Omental fat pad (tissue), 4 donors: ENCODE data around the gene SPAG16. TPM values are rescaled to one million over a fixed set of nuclear protein-coding genes. Genes with fewer than 3 reads are reported as not detected.

Experiments used
- ATAC-seq: fragments of 150-250 bp; one replicate; pipeline ENCODE4 v1.9.1; 2016; ENCODE audit warnings: mild to moderate bottlenecking, moderate library complexity; ENCODE audit not compliant: low FRiP score
- DNase-seq: peaks from one replicate; pipeline ENCODE4 v3.0.0-alpha.2; 2019; ENCODE audit warnings: low spot score
- total RNA-seq, 4 donors: library from RNA; depleted of rRNA; stranded (reverse); fragments of >200 nt; gene quantifications; one replicate each; pipeline ENCODE4 v1.1.0, GENCODE V29; 2016
- TF ChIP-seq, protein P1 (sequence below), 3 donors: fragments of 450-650 bp; IDR thresholded peaks; one replicate each; pipeline ENCODE4 v1.5.1; 2016 to 2017; ENCODE audit warnings: antibody characterized with exemption in 3 of 3, mild to moderate bottlenecking in 3 of 3, moderate library complexity in 2 of 3

The SPAG16 gene
- total RNA-seq, 4 donors from 2014 or later: 11.1 to 29.5 (median 13.3) TPM

DNA sequence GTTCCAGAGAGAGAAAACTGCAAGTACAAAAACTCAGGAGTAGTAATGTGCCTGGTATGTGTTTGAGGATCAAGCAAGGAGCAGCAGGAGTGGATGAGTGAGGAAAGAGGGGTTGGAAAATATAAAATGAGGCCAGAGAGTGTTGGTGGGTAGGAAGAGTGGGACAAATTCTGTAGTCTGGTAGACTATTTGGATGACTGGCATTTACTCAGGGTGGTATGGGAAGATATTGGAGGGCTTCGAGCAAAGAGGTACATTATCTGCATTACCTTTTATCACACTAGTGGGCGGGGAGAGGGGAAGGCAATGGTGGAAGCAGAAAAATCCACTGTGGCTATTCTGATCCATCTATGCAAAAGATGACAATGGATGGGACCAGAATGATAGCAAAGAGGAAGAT, 744.9 kb downstream of the SPAG16 start:
- ATAC-seq (no peak), DNase-seq (no peak)
- TF ChIP-seq, protein P1, sequence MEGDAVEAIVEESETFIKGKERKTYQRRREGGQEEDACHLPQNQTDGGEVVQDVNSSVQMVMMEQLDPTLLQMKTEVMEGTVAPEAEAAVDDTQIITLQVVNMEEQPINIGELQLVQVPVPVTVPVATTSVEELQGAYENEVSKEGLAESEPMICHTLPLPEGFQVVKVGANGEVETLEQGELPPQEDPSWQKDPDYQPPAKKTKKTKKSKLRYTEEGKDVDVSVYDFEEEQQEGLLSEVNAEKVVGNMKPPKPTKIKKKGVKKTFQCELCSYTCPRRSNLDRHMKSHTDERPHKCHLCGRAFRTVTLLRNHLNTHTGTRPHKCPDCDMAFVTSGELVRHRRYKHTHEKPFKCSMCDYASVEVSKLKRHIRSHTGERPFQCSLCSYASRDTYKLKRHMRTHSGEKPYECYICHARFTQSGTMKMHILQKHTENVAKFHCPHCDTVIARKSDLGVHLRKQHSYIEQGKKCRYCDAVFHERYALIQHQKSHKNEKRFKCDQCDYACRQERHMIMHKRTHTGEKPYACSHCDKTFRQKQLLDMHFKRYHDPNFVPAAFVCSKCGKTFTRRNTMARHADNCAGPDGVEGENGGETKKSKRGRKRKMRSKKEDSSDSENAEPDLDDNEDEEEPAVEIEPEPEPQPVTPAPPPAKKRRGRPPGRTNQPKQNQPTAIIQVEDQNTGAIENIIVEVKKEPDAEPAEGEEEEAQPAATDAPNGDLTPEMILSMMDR (IDR thresholded peaks at IDR 0.05): no peak

DNA sequence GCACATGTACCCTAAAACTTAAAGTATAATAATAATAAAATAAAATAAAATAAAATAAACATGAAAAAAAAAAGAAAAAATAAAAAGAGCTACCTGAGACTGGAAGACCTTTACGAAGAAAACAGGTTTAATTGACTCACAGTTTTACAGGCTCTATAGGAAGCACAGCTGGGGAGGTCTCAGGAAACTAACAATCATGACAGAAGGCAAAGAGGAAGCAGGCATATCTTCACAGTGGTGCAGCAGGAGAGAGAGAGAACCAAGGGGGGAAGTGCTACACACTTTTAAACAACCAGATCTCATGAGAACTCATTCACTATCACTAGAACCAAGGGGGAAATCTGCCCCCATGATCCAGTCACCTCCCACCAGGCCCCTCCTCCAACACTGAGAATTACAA, 747.3 kb downstream of the SPAG16 start:
- TF ChIP-seq, protein P1 (IDR thresholded peaks at IDR 0.05): no peak
- DNase-seq (no peak), ATAC-seq (no peak)

DNA sequence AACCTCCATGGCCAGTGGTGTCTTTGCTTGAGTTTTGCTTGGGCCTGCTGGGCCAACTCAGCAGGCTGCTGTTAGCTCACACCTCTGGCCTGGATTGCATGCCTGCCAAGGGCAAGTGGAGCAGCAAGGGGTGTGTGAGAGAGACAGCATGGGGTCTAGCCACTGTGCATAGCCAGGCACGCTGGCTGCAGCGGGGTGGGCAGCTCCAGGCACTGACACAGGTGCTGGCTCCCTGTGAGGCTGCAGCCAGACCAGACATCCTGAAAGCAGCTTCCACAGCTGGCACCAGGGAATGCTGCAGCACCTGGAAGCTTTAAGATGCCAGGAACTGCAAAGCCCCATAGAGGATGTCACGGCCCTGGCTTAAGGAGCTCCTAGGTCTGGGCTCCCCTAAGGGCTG, 750.2 kb downstream of the SPAG16 start:
- DNase-seq (no peak), ATAC-seq (no peak)
- TF ChIP-seq, protein P1 (IDR thresholded peaks at IDR 0.05): no peak

DNA sequence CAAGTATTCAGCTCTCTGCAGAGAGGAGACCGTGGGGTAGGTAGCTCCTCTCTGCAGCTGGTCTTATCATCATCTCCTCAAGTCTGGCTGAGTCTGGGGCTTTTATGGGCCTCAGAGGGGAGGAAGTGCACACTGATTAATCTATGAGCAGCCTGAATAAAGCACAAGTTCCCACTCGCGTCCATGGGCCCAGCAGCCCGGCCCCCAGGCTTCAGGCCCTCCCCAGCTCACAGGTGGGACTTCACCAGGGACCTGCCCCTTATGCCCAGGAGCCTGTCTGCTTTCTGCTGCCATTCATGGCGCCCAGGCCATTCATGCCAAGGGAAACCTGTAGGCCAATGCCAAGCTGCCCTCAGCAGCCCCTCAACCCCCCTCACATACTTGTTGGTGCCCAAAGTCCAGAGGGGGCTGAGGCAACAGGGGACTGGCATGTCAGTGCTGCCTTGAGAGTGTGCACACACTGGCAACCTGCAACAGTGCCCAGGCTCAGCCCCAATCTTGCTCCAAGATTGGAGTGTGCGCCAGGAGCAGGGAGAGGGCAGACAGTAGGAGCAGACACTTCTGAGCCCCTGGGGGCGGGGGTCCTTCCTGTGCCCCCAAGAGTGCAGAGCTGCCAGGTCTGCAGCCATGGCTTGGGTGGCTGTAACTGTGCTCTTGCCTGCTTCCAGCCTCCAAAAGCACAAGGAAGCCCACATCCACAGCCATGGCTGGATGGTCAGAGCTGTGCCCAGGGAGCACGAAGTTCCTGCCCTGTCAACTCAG, 751.0 kb downstream of the SPAG16 start:
- ATAC-seq: no peak
- TF ChIP-seq, protein P1 (IDR thresholded peaks at IDR 0.05): no peak
- no peak for DNase-seq

DNA sequence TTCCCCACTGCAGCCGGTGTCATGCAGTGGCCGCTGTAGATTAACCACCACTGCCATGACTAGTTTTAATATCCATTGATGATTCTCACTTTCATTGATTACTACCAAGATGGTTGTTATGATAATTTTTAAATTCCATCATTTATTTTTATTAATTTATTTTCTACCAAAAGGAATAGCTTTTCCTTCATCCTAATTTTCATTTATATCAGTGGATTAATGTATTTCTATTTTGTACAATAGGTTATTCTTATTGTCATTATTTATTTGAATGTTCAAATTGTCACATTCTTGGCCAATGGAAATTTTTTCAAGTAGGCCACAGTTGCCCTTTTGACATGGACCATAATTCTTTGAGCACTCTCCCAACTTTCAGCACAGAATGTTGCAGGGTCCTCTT, 751.7 kb downstream of the SPAG16 start:
- ATAC-seq: no peak
- no peak for DNase-seq
- TF ChIP-seq, protein P1 (IDR thresholded peaks at IDR 0.05): no peak

DNA sequence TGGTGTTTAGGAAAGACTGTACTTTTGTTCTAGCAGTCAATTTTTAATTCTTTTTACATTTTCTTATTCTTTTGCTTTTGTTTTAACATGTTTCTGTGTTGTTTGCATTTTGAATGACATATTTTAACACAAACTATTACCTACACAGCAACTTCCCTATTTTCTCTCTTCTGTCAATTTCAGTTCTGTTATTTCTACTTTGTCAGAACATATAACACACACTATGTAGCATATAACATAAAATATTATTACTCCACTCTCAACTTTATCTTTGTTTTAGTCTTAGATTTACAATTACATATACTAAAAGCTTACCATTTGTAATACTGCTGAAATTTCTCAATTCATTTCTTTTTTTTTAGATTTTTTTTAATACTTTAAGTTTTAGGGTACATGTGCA, 753.9 kb downstream of the SPAG16 start:
- DNase-seq (no peak), ATAC-seq (no peak)
- TF ChIP-seq, protein P1 (IDR thresholded peaks at IDR 0.05): no peak

DNA sequence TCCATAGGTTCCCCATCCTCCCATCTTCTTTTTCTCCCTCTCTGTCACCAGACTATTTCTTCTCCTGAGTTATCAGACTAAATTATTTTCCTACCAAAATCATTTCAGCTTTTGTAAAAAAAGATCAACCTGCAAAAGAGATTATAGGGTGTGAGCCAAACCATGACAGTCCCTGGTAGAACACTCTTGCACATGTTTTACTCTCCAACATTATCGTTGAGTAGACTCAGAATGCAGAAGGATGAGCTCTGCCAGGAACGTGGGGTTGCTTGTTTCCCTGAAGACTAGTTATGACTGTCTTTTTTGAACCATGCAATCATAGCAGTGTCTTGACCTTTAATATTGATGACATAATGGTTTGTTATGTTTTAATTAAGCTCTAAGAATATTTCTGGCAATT, 766.5 kb downstream of the SPAG16 start:
- no peak for ATAC-seq
- TF ChIP-seq, protein P1 (IDR thresholded peaks at IDR 0.05): no peak
- no peak for DNase-seq
